ENCODE data around the gene PPFIBP2.

DNA sequence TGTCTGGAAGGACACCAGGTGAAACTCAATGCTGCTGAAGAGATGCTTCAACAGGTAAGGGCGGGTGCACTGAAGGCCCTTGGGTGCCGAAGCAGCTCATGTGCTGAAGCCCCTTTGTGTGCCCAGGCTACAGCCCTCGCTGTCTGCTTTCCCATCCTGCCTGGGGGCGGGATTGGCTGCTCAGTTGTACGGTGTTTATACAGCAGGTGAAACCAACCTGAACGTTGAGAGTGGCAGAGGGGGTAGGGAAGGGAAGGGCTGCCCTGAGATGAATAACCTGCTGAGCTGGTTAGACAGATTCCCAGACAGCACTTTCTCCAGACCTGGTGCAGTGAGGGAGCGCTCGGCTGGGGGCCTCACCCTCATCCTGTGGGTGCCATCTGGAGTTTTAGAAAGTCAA lies 83.8 kb downstream of the PPFIBP2 start:
- TF ChIP-seq CTCF (IDR thresholded peaks at IDR 0.05) (no peak), POLR2A (IDR thresholded peaks at IDR 0.05) (no peak)

All from esophagus squamous epithelium (tissue), 4 donors.